SJCRH30 (cell line): Measurements from ENCODE around the gene NPB. TPM values are rescaled to one million over a fixed set of nuclear protein-coding genes. Genes with fewer than 3 reads are reported as not detected.

Source experiments
- DNase-seq, 2 experiments: peaks; one replicate each; pipeline ENCODE4 v3.0.0-alpha.2; 2015 to 2020
- H3K27ac ChIP-seq: fragments of 250-450 bp; sonication (Bioruptor Pico); 2 replicates; pipeline ENCODE4 v1.5.1; 2020; ENCODE audit warnings: mild to moderate bottlenecking, moderate library complexity
- H3K27me3 ChIP-seq: fragments of 250-450 bp; sonication (Bioruptor Pico); 2 replicates; pipeline ENCODE4 v1.5.1; 2020; ENCODE audit warnings: mild to moderate bottlenecking, moderate library complexity
- H3K36me3 ChIP-seq: fragments of 250-450 bp; sonication (Bioruptor Pico); 2 replicates; pipeline ENCODE4 v1.5.1; 2020; ENCODE audit warnings: mild to moderate bottlenecking, moderate library complexity
- H3K4me1 ChIP-seq: fragments of 250-450 bp; sonication (Bioruptor Pico); 2 replicates; pipeline ENCODE4 v1.5.1; 2020; ENCODE audit warnings: mild to moderate bottlenecking, moderate library complexity
- H3K4me3 ChIP-seq: fragments of 250-450 bp; sonication (Bioruptor Pico); 2 replicates; pipeline ENCODE4 v1.5.1; 2020; ENCODE audit warnings: mild to moderate bottlenecking, moderate library complexity
- H3K9me3 ChIP-seq: fragments of 250-450 bp; sonication (Bioruptor Pico); replicated peaks from 2 replicates; pipeline ENCODE4 v1.5.1; 2020; ENCODE audit warnings: mild to moderate bottlenecking, moderate library complexity
- total RNA-seq: library from RNA; depleted of rRNA; stranded (reverse); fragments of >200 nt; shearing (Covaris generic); gene quantifications from 2 replicates; pipeline ENCODE4 v1.2.3, GENCODE V29; 2014

Gene NPB
- total RNA-seq, 1 experiment from 2014 or later: 3.8 TPM

DNA sequence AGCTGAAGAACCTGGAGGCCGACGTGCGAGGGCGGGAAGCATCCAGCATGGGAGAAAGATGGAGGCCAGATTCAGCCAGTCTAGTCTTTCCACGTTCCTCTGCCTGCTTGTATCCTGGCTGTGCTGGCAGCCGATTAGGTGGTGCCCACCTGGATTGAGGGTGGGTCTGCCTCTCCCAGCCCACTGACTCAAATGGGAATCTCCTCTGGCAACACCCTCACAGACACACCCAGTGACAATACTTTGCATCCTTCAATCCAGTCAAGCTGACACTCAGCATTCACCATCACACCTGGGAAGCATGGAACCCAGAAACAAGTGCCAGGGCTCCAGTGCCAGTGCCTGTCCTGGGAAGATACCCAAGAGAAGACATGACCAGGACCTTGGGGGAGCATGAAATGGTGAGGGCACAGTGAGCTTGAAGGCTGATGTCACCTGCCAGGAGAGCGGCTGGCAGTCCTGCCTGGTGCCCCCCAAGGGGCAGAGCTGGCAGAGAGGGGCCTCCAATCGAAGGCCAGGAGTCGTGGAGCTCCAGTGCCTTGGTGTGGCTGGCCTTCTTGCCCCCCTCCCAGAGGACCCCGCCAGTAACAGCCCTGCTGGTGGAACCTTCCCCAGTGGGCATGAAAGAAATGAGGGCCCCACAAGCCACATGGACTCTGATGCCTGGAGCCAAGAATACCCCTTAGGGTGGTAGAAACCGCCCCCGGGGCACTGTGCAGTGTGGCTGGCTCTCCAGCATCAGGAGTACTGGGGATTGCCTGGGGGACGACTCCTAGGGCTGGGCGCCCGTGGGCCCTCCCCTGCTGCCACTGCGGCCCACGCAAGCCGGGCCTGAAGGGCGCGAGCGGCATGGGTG lies 643 bp upstream of the NPB start:
- H3K36me3 ChIP-seq: peaks cover 25% of the 10 kb centered on the region
- no peak overlapping the region for H3K4me3 ChIP-seq
- peaks cover 2% of the 10 kb centered on the region; the same call in 1 of the 2 replicates for H3K4me1 ChIP-seq
- no peak for DNase-seq
- H3K9me3 ChIP-seq: no peaks in the 10 kb centered on the region
- no peak overlapping the region for H3K27ac ChIP-seq
- H3K27me3 ChIP-seq: no peaks in the 10 kb centered on the region

DNA sequence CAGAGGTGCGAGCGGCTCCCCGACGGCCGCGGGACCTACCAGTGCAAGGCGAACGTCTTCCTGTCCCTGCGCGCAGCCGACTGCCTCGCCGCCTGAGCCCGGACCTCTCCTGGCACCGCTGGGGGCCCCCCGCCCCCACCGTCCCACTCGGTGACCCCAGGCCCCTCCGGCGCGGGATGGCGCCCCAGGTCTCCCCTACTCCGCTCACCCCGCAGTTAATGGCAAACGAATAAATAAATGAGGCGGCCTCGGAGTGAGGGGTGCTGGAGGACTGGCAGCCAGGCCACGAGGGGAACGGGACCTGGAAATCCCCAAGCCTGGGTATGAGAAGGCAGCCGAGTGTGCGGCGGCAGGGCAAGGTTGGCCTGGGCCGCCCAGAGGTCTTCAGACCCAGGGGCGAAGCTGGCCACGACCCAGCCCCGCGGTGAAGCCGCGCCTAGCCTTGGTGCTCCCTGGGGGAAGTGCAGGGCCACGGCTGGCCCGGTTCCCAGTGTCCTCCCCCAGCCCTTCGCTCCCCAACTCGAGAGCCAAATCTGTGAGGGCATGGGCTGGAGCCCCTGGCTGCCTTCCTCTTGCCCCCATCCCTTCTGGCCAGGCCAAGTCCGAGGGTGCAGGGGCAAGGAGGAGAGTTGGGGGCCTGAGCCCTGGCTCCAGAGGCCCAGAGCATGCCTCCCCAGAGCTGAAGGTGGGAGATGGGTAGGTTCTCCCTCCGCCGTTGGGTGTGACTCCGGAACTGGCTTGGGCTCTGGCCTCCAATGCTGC lies 796 bp downstream of the NPB start:
- Histone ChIP-seq H3K27me3 (no peaks in the 10 kb centered on the region), H3K36me3 (peaks cover 14% of the 10 kb centered on the region), H3K4me3 (no peak overlapping the region), H3K4me1 (peaks cover 1% of the 10 kb centered on the region; the same call in 1 of the 2 replicates), H3K9me3 (no peaks in the 10 kb centered on the region), H3K27ac (no peak overlapping the region)
- DNase-seq: no peak

GRCh38 chr17:81903415-81903831 lies 1.4 kb downstream of the NPB start:
- H3K27ac ChIP-seq: no peak overlapping the region

GRCh38 chr17:81903896-81904599 lies 2.0 kb downstream of the NPB start:
- Histone ChIP-seq H3K4me3 (no peak overlapping the region), H3K4me1 (no peaks in the 10 kb centered on the region), H3K9me3 (no peaks in the 10 kb centered on the region), H3K36me3 (peaks cover 7% of the 10 kb centered on the region), H3K27ac (no peak overlapping the region), H3K27me3 (no peaks in the 10 kb centered on the region)
- DNase-seq: no peak

More at GRCh38 chr17:81903415-81903831, 1.4 kb downstream of the NPB start:
- H3K27me3 ChIP-seq: no peaks in the 10 kb centered on the region
- no peaks in the 10 kb centered on the region for H3K9me3 ChIP-seq
- H3K4me1 ChIP-seq: no peaks in the 10 kb centered on the region
- H3K36me3 ChIP-seq: peaks cover 8% of the 10 kb centered on the region
- no peak for DNase-seq
- H3K4me3 ChIP-seq: no peak overlapping the region

DNA sequence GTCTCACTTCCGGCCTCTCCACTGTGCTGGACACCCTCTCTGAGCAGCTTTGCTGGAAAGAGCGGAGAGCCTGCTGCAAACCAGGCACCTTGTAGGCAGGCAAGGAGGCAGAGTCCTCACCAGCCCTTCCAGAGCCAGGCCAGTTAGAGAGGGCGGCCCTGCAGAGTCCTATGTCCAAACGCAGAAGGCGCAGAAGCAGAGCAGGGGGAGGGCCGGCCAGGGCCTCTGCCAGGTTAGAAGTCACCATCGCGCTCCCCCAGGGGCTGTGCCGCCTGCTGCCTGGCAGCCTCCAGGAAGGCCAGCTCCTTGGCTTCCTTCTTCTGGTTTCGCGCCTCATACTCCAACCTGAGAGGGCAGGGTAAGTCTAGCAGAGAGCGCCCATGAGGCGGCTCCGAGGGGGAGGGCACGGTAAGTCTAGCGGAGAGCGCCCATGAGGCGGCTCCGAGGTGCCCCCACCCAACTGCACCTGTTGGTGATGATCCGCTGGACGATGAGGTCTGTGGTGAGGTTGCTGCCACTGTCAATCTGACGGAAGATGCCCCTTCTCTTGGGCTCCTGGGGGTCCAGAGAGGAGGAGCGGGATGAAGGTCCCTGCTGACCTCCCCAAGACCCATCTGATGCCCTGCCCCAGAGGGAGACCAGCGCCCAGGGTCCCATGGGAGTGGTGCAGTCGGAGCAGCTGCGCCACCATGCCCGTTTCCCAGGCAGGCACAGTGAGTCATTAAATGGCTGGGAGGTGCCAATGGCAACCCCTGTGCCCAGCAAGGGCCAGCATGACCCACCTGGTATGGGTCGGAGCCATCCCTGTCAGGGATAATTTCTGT lies 2.8 kb downstream of the NPB start:
- Histone ChIP-seq H3K9me3 (no peaks in the 10 kb centered on the region), H3K4me1 (peaks cover under 1% of the 10 kb centered on the region; the same call in 1 of the 2 replicates), H3K36me3 (peaks cover 6% of the 10 kb centered on the region), H3K27me3 (no peaks in the 10 kb centered on the region), H3K27ac (no peak overlapping the region), H3K4me3 (no peak overlapping the region)
- DNase-seq: no peak

DNA sequence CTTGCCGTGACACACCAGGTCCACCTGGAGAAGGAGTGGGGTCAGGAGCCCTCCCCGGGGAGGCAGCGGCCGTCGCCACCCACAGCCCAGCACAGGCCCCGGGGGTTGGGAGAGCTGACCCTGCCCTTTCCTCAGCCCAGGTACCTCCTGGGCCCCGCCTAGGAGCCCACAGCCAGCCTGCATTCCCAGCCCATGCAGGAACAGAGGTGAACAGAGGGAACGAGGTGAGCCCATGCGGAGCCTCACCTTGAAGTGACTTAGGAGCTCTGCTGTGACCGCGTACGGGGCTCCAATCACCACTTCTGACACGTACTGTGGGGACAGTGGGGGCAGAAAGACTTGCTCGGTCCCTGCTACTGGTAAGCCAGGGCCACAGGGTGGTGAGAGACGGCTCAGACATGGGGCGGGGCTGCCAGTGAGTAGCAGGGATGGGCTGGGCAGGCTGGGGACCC lies 3.4 kb downstream of the NPB start:
- H3K27ac ChIP-seq: no peak overlapping the region
- H3K4me3 ChIP-seq: no peak overlapping the region
- no peaks in the 10 kb centered on the region for H3K27me3 ChIP-seq
- no peaks in the 10 kb centered on the region for H3K9me3 ChIP-seq
- H3K36me3 ChIP-seq: peaks cover under 1% of the 10 kb centered on the region; the same call in 1 of the 2 replicates
- DNase-seq: no peak
- H3K4me1 ChIP-seq: peaks cover 5% of the 10 kb centered on the region; the same call in 1 of the 2 replicates

GRCh38 chr17:81905993-81906392 lies 4.0 kb downstream of the NPB start:
- no peak overlapping the region for H3K4me3 ChIP-seq
- no peaks in the 10 kb centered on the region for H3K27me3 ChIP-seq
- H3K36me3 ChIP-seq: no peaks in the 10 kb centered on the region
- H3K4me1 ChIP-seq: peaks cover 5% of the 10 kb centered on the region; the same call in 1 of the 2 replicates
- H3K9me3 ChIP-seq: no peaks in the 10 kb centered on the region
- DNase-seq: no peak
- no peak overlapping the region for H3K27ac ChIP-seq

DNA sequence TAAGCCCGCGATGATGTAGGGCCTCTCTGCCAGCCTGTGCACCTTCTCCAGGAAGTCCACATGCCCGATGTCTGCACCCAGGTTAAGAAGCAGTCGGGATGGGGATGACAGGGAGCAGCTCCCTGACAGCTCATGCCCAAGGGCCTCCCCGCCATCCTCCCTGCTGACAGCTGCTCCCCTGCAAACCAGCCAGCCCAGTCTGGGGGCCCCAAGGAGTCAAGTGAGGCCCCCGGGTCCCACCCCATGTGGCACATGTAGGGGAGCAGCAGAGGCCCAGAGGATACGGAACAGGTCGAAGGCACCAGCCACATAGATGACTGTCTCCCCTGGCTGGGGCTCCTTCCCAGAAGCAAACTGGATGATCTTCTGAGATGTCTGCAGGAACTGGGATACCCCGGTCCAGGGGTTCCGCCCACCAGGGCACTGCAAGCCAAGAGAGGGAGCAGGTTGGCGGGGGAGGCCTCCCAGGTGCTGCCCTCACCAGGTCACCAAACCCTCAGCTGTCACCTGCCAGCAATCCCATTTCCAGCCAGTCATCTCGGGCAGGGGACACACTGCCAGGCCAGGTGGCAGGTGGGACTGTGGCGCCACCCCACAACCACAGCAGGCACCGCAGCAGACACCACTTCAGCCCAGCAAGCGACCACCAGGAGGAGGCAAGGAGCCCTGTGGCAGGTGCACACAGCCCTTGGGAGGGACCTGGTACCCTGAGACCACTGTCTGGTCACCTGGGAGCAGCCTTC lies 4.6 kb downstream of the NPB start:
- no peak for DNase-seq
- Histone ChIP-seq H3K9me3 (no peaks in the 10 kb centered on the region), H3K4me3 (no peak overlapping the region), H3K27me3 (no peaks in the 10 kb centered on the region), H3K4me1 (peaks cover 5% of the 10 kb centered on the region; the same call in 1 of the 2 replicates), H3K36me3 (peaks cover 1% of the 10 kb centered on the region; the same call in 1 of the 2 replicates), H3K27ac (no peak overlapping the region)

- peaks cover 4% of the 10 kb centered on the region; the same call in 1 of the 2 replicates for H3K36me3 ChIP-seq
- H3K27me3 ChIP-seq: no peaks in the 10 kb centered on the region
- DNase-seq: no peak
- no peak overlapping the region for H3K27ac ChIP-seq
- H3K4me3 ChIP-seq: no peak overlapping the region
- peaks cover 5% of the 10 kb centered on the region; the same call in 1 of the 2 replicates for H3K4me1 ChIP-seq
- no peaks in the 10 kb centered on the region for H3K9me3 ChIP-seq
Measured at GRCh38 chr17:81907219-81908145, 5.4 kb downstream of the NPB start.

- DNase-seq: no peak
- peaks cover 5% of the 10 kb centered on the region; the same call in 1 of the 2 replicates for H3K4me1 ChIP-seq
- H3K36me3 ChIP-seq: peaks cover 4% of the 10 kb centered on the region; the same call in 1 of the 2 replicates
- no peak overlapping the region for H3K4me3 ChIP-seq
- H3K27ac ChIP-seq: no peak overlapping the region
- H3K27me3 ChIP-seq: no peaks in the 10 kb centered on the region
- no peaks in the 10 kb centered on the region for H3K9me3 ChIP-seq
Measured at GRCh38 chr17:81908793-81909192, 6.8 kb downstream of the NPB start.

DNA sequence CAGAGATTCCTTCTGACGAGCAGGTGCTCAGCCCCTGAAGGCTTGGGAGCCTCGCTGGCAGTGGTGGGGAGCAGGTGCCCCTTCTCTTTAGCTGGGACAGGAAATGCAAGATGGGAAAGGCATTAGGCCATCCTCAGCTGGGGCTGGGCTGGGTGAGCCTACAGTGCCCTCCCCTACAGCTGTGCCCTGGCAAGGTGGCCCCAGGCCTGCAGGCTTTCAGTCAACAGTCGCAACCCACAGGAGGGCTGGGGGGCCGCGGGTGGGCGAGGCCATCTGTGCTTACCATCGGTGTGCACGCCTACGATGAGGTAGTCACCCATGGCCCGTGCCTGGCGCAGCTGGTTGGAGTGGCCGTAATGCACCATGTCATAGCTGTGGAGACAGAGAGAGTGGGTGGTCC lies 7.2 kb downstream of the NPB start:
- Histone ChIP-seq H3K9me3 (no peaks in the 10 kb centered on the region), H3K36me3 (peaks cover 4% of the 10 kb centered on the region; the same call in 1 of the 2 replicates), H3K27me3 (no peaks in the 10 kb centered on the region), H3K4me3 (no peak overlapping the region), H3K4me1 (peaks cover 5% of the 10 kb centered on the region; the same call in 1 of the 2 replicates), H3K27ac (no peak overlapping the region)
- no peak for DNase-seq
